ENCODE measurements around the gene HAPLN2.
A peak's percentile ranks its signal among the peaks of the same experiment; 100 is the strongest.
"Not testable (repeated sequence)": the region's sequence is repeated elsewhere in the genome, so short reads cannot be mapped to it uniquely, and the experiment has no call there.

The HAPLN2 gene

DNA sequence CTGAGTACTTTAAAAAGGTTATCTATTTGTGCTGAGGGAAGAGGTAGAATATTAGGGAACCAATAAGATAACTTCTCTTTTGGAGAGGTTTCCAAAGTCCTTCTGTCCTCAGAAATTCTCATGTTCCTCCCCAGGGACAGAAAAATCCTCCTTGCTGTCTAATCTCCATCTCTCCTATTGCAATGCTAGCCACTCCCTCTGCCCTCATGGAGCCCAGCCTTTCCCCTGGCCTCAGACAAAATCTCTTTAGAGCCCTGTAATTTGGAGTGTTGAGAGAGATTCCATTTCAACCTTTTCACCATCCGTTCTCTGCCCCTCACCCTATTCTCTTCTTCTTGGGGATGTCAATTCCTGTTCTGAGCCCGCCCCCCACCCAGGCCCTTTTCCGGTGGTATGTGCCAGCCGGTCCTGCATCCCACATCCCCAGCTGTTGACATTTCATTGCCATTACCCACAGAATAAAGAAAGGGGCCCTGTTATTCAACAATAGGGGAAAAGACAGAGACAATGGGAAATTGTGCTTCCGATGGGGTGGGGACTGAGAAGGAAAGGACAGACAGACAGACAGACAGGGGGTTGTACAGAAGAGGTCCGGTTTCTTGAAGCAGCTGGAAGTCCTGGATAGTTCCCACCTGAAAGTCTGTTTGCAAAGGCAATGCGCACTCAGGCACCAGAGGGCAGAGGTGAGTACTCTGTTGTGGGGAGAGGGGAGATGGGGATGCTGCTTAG lies at the start of gene HAPLN2:
Gene HAPLN2 (plus strand): TSS at position 563 of the 729 bp plus-strand sequence. CDS start 4,076 bp downstream, outside the sequence.
- peak in 10 of 14 donors; percentile 22 to 88 (median 63) for DNase-seq

DNA sequence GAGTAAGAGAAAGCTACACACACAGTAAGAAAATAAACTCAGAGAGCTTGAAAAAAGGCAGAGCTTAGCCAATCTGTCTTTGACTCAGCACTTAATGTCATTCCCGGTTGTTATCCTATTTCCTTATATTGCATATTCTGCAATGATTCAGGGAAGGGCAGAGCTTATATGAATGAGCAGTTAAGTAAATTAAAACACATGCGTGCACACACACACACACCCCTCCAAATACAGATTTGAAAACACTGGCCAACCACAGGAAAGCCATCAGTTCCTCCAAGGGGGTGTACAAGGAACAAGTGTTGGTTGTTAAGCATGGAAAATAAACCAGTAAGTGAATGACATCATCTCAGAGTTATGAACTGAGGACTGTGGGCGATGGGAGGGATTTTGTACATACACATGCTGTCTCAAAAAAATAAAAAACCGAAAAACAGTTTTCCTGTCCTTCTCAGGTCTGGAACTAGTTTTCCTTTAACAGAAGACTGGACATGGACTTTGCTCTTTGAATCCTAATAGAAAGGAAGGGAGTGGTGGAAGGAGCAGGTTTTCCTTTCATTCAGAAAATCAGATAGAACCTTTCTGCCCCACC lies 47.9 kb upstream of the HAPLN2 start:
- no peak for DNase-seq

DNA sequence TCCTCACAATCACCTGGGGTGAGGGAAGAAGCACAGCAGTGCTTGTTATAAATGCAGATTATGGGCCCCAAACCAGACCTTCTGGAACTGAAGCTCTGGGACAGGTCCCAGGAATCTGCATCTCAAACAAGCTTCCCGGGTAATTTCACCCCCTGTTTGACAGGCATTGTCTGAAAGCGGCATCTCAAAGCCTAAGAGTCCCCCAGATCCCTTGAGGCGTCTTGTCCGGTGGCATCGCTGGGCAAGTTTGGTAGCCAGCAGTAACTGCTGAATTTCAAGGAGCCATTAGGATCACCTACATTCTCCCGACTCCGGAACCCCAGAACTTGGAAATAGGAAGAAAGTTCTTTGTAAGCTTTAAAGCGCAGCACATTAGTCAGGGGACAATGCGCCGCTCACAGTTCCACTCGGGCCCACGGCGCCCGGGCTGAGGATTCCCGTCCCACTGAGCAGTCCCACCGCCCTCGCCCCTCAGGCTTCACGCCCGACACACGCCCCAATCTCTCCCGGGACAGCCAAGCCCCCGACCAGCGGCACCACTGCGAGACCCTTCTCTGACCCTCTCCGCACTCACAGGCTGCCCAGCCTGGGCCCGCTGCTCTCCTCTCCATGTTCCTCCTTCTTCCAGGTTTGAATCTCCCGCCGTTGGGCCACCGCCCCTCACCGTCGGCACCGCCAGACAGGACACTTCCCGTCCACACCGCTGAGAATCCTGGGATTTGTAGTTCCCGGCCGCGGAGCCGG lies 47.1 kb upstream of the HAPLN2 start, which contains the start of gene IQGAP3:
Gene IQGAP3 (minus strand): TSS at position 647 of the 744 bp plus-strand sequence. CDS start 36 bp downstream, at position 611.
- peak in 13 of 14 donors; percentile 6 to 78 (median 47) for DNase-seq

GRCh38 chr1:156572663-156573018 lies 46.6 kb upstream of the HAPLN2 start:
- no peak for DNase-seq

DNA sequence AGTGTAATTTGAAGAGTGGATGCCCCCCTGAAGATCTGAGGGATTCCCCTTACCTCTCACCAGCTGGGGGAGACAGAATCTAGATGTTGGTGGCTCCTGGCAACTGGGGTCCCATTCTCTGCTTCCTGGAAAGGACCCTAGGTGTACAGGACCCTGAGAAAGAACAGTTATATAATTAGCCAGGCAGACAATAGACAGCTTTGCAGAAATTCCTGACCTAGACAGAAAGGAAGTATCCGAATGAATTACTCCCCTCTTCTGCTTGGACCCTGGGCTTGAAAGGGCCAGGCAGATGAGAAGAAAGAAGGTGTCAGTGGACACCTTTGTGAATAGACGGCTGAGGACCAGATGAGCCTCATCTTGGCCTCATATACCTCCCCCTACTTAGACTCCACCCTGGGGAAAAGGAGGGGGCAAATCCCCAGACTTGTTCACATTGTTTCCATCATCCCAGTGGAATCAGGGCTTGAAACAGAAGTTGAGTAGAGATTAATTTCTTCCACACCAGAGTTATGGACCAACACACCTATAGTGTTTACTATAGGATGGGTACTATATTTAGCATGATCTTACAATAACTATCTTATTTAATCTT lies 45.1 kb upstream of the HAPLN2 start:
- no peak for DNase-seq

GRCh38 chr1:156577550-156577949 lies 41.7 kb upstream of the HAPLN2 start:
- no peak for DNase-seq

DNA sequence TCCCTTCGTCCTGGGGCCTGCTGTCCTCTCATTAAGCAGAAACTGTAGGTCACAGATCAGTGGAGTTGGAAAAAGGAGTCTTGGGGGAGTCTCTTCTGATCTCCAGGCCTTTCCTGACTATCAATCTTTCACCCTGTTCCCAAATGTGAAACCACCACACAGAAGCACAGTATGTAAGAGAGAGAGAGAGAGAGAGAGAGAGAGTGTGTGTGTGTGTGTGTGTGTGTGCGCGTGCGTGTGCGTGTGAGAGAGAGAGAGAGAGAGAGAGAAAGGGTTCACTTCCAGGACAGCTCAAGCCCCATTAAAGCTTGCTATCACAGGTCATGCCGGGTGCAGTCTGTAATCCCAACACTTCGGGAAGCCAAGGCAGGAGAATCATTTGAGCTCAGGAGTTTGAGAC lies 41.2 kb upstream of the HAPLN2 start:
- DNase-seq = no peak

DNA sequence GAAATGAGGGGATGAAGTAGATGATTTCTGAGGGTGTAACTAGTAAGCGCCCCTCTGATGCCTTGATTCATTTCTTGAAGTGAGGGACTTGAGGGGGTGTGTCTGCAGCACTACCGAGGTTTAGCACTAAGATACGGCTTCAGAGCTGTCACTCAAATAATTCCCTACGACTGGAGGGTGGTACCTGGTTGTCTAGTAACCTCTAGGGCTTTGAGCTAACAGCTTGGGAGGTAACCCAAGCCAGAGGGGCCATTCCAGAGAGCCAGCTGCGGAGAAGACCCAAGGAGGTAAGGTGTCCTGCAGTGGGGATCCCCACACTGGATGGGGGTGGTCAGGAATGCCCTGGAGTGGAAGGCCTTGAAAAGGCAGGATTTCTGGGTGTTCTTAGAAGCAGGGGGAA lies 39.7 kb upstream of the HAPLN2 start, which contains the start of gene TTC24:
Gene TTC24 (plus strand): TSS at position 252 of the 400 bp plus-strand sequence. CDS start 1,642 bp downstream, outside the sequence.
- no peak for DNase-seq

- DNase-seq = no peak
Measured at GRCh38 chr1:156581661-156582387, 37.4 kb upstream of the HAPLN2 start.

- no peak for DNase-seq
Measured at GRCh38 chr1:156582388-156583017, 36.7 kb upstream of the HAPLN2 start.

- peak in 11 of 14 donors; percentile 9 to 60 (median 36) for DNase-seq
Measured at GRCh38 chr1:156583821-156584622, 35.2 kb upstream of the HAPLN2 start.

GRCh38 chr1:156584813-156585212 lies 34.4 kb upstream of the HAPLN2 start:
- no peak for DNase-seq

DNA sequence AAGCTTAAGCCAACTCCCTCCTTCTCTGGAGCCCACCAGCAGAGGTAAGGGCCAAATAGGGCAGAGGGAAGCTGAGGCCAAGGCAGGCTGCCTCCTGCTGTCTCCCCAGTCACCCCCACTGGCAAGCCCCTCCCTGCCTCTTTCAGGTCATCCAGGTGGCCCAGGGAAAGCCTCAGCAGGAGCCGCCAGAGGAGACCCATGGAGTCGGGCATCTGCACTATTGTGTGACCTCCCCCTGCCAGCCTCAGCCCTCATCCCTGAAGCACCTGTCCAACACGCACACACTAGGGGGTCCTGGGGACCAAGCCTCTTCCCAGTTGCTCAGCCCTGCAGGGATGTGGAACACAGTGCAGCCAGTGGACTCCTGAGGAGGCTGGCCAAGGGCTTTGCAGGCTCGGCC lies 32.9 kb upstream of the HAPLN2 start:
- no peak for DNase-seq

GRCh38 chr1:156586892-156587477 lies 32.2 kb upstream of the HAPLN2 start:
- DNase-seq = no peak

GRCh38 chr1:156587927-156588326 lies 31.3 kb upstream of the HAPLN2 start:
- DNase-seq = not testable (repeated sequence)

- no peak for DNase-seq
Measured at GRCh38 chr1:156589546-156589945, 29.7 kb upstream of the HAPLN2 start.

- DNase-seq = no peak
Measured at GRCh38 chr1:156590326-156591180, 28.7 kb upstream of the HAPLN2 start.

DNA sequence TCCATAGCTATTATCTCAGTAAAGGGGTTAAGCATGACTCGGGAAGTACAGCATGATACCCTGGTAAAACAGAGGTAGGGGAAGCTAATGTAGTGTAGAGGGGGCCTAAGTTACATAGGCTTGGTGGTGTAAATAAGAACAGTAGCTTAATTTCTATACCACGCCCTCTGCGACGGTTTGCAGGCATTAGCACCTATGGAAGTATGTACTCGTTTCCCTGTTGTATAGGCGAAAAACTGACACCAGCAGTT lies 28.1 kb upstream of the HAPLN2 start:
- DNase-seq = no peak

DNA sequence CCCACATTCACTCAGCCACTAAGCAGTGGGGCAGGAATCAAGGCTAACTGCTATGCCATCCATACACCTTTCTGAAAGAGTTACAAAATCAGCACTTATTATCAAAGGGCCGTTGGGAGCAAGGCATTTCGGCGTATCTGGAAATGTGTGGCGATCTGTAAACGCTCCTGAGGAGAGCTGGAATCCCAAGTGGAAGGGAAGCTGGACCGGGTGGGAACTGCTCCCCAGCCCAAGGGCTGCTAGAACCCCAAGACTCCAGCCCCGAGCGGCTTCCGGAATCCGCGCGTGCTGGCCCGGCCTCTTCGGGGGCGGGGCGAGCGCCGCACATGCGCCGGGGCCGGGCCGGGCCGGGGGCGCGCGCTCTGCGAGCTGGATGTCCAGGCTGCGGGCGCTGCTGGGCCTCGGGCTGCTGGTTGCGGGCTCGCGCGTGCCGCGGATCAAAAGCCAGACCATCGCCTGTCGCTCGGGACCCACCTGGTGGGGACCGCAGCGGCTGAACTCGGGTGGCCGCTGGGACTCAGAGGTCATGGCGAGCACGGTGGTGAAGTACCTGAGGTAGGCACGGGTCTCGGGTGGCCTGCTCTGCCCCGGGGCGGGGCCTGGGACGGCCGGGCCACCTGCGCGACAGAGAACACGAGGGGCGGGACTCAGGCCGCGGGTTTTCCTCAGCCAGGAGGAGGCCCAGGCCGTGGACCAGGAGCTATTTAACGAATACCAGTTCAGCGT lies 27.6 kb upstream of the HAPLN2 start, which contains the start of gene NAXE:
Gene NAXE (plus strand): TSS at position 345 of the 726 bp plus-strand sequence. CDS start 29 bp downstream, at position 374.
- DNase-seq = peak in 13 of 14 donors; percentile 42 to 86 (median 73)
